Astrocyte of the hippocampus (primary cell): ENCODE data around the gene KCNQ5.

Experiments
- DNase-seq: peaks from one replicate; pipeline ENCODE4 v3.0.0; 2011; ENCODE audit warnings: low read depth, low spot score

The KCNQ5 gene

DNA sequence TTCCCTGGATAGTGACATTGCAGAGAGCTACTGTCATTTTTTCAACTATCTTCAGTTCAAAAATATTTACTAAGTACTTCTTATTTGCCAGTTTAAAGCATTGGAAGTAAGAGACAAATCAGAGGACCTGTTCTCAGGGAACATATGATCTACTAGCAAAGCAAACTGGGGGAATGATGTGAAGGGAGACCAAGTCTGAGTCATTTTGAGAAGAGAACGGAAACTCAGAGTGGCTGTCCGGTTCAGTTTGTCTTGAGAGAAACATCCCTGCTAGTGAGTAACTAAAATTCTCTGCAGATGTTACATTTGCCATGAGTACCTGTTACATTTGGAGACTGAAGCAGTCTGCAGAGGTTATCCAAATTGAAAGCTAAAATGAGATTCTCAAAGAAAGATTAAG, 118.3 kb downstream of the KCNQ5 start:
- no peak for DNase-seq

DNA sequence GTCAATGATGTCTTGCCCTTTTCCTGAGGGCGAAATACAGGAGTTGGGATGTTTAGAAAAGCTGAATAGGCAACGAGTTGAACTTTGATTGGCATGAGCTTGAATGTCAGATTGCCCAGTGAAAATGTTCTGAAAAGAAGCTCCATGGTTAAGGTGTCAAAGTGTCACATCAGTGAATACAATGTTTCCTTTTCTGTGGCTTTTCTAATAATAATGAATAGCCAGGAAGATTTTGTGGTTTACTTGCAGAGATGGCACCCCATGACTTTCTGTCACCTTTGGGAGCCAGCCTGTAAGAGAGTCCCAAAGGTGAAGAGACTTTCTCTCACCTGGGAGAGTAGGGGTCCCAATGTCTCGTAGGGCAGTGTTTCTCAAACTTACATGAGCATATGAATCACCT, 119.2 kb downstream of the KCNQ5 start:
- DNase-seq: no peak

DNA sequence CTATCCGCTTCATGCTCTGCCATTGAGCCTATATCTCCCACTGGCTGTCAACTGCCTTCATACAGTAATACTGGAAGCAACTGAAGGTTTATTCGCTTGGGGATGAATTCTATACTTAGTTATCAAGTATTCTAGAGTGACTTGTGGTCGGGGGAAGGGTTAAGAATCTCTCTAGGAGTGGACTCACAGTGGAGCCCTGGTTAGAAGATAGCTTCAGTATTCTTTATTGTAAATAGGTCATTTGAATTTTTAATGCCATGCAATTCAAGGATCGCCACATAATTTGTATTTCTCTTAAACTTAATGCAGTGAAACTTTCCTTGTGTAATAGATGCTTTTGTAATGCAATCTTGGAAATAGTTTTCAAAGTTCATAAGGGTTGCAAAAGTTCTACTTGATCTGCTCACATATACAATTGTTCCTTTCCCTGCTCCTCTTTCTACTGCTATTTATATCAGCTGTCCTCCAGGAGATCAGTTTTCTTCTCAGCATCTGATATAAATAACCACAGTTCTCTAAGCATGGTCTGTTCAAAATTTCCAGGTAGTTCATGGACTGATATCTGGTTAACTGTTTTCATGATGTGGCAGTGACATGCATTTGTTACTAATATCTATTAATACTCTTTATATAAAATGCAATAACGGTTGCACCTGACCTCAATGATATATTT, 120.3 kb downstream of the KCNQ5 start:
- DNase-seq: no peak

DNA sequence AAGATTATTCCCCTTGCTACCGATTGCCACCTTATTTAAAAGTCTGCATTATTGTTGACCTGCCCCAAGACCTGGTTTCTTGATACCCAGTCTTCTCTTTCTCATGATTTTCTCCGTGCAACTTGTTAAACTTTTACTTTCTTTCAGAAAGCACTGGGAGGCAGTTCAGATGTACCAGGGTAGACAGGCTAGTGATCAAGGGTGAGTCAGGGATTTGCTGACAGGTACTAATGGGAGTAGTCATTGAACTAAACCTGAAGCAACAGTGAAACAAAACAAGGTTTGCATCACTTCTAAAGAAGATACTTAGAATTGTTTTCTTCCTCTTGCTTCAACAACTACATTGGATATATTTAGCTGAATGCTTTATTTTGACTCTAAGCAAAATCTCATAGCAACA, 124.4 kb downstream of the KCNQ5 start:
- peak; percentile 39 for DNase-seq

DNA sequence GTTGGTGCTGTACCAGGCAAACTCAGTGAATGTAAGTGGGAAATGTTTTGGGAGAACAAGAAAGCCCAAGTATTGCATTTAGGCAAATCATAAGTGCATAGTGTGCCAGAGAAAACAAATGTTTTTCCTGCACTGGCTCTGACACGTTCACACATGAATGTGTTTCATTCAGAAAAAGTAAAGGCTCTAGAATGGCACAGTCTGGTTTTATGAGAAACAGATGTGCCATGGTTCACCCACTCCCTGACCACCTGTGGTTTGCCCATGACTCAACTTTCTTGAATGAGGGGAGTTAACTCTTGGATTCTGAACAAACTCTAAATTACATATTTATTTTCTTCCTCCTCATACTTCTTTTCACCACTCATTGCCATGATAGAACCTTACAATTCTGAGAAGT, 126.9 kb downstream of the KCNQ5 start:
- peak; percentile 84 for DNase-seq

DNA sequence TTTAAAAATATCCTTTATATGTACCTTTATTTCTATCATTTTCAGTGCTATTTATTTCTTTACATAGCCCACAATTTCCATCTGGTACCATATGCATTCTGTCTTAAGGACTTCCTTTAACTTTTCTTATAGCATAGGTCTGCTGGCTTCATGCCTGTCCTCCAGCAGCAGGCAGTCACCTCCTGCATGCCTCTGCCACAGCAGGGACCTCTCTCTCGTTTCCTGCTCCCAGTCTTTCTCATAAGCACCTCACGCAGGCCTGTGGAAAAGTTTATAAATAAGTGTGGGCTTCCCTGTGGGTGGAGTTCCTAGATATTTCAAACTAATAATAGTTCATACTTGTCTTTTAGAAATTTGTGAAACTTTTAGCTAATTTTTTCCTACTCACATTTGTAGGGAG, 133.9 kb downstream of the KCNQ5 start:
- DNase-seq: no peak

DNA sequence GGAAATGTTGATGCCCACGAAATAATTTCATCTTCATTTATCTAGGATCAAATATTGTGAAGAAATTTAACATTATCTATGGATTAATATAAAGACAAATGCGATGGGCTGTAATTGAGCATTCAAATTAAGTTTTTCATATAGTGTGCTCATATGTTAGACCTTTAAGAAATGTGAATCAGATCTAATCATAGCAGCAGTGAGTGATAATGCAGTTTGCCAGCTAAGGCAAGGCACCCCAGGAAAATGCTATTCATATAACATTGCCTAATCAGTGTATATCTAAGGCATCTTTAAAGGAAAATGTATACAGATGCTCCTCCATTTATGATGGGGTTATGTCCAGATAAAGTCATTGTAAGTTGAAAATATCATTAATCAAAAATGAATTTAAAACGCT, 135.2 kb downstream of the KCNQ5 start:
- no peak for DNase-seq

DNA sequence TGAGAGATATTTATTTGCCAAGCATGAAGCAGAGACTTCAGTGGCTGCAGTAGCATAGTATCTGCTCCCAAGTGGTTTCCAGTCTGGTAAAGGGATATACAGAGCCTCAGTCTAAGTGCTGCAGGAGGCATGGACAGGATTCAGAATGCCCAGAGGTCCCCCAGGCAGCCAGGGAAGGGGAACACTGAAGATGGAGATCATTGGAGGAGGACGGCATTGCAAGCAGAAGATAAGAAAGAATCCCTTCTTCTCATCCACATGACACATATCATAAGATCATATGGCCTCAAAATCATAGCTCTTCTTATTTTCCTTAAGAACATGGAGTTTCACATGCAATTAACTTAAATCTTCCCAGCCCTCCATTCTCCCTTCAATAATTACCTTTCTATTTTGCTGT, 136.1 kb downstream of the KCNQ5 start:
- DNase-seq: no peak

DNA sequence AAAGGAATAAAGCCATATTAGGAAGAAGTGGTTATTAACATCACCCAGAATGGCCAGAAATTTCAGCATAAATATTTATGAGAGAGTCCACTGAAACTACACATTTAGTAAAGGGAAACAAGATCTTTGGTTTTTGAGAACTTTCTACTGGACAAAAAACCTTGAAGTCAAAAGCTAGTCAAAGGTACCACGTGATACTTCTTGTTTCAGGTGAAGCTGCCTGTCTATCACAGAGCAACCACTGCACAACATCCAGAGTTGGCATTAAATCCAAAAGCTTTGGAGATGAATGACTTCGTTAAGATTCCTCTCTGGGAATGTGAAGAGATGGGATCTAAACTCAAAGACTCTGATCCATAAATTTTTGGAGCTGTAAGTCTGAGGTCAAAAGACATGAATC, 137.0 kb downstream of the KCNQ5 start:
- no peak for DNase-seq

DNA sequence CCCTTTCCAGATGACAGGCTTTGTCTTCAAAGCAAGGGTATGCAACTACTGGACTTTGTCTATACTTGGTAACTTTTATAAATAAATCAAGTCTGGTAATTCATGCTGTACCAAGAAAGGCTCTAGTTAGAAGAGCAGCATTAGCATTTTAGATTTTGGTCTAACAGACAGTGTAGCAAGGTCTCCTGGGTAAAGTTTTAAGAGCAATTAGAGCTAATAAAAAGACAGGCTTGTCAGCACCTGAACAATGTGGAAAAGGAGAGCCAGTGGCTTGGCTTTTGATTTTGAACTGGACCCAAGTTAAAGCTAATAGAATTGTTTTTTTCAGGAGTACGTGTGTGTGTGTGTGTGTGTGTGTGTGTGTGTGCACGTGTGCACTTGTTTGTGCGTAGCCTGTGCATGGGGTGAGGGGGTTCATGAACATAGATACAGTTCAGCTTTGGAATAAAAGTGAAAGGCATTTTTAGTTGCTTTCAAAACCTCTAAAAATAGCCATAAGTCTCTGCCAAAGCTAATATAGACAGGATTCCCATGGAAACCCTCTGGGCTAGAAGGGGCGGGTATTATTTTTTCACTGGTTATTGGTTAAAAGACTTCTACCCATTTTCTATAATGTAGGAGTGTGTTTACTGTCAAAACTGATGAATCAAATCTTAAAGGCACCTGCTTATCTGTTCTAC, 138.4 kb downstream of the KCNQ5 start:
- peak; percentile 61 for DNase-seq

DNA sequence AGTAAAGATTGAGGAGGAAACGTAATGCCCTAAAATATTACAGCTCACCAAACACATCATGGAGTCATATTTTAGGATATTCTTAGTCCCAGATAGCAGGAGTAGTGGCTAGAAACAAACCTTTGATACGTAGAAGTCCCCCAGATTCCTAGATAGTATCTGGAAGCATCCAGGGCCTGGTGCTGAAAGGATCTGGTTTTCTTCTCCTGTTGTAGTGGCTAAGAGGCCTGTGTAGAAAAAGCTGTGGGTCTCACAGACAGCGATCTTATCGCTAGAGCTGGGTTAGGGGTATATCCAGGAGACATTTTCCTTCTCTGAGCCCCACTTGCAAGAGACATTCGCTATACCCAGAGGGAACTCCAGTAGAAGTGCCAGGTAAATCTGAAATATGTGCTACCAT, 139.9 kb downstream of the KCNQ5 start:
- DNase-seq: no peak

DNA sequence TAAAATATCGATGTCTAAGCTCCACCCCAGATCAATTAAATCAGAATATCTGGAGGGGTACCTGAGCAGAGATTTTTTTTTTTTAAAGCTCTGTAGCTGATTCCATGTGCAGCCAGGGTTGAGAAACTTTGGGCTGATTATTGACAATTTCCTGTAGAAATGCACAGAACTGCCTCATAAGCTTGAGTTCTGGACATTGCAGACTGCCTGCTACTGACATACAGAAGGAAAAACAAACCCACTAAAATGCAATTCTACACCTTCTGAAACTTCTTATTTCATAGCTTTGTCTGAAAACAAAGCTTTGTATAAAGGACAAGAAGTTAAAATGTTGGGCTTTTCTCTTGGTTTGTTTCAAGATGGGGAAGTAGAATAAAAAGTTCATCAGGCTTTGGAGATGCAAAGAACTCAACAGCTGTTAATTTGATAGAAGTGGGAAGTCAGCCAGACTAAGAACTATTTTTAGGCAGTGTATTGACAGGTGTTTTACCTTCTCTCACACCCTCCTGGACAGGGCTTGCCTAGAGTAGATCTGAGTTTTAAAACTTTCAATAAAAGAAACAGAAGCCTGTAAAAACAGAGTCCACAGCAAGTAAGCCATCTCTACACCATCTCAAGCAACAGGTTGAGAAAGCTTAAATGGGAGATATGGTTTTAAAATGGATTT, 147.7 kb downstream of the KCNQ5 start:
- DNase-seq: no peak

DNA sequence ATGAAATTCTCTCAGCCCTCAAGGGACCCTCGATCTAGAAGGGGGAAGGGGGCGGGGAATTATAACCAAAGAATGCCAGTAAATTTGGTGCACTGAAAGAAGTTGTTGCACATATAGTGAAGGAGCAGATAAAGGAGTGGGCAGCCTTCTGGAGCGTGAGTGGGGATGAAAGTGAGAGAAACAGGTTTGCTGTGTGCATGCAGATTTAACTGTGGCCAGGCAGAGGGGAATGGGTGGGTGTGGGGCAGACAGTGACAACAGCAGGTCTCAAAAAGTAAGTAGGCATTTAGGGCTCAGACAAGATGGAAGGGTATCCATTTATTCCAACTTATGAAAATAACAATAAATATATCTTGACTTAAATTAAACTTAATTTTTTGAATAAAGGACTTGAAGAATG, 149.1 kb downstream of the KCNQ5 start:
- DNase-seq: no peak

DNA sequence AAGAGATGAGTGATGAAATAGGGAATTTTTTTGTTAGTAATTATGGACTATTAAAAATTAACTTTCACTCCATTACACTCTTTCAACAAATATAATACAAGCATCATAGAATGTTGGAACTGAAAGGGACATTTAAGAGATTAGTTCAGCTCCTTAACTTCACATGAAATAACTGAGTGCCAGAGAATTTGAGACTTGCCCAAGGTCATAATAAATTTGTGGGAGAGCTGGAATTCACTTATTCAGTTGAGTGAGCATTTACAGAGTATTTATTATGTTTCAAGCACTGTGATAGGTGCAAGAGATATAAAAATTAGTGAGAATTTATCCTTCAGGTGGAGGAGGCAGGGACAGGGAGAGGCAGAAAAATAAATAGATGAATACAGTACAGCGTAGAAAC, 154.6 kb downstream of the KCNQ5 start:
- no peak for DNase-seq

DNA sequence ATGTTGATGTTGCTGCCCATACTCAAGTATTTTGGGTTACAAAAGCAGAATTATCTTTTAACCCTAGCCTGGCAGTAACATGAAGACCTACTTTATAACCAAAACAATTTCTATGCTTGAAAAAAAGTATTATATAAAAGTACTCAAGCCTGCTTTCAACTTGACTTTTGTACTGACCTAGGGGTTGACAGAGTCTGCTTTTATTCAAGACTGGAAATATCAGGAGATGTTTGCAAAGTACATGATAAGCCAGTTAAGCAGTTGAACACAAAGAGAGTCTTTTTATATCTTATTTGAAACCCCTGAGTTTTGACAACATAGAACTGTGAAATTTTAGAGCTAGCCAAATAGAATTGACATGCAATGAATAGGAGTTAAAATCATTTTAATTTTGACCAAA, 159.8 kb downstream of the KCNQ5 start:
- DNase-seq: no peak

DNA sequence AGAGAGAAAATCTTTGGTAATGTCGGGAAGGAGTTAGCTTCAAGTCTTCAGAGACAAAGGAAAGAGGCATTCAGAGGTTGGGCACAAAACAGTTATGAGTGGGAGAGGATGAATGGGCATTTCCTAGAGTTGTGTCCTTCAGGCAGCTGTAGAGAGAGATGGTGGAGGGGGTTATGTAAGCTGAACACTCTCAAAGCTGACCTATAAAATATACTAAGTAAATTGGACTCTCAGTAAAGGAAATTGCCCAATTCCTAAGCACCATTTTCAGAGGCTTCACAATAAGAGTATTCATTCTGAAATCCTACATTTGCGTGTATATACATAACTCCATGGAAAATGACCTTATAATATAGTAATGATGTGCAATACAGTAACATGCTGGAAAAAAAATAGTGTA, 161.2 kb downstream of the KCNQ5 start:
- no peak for DNase-seq

DNA sequence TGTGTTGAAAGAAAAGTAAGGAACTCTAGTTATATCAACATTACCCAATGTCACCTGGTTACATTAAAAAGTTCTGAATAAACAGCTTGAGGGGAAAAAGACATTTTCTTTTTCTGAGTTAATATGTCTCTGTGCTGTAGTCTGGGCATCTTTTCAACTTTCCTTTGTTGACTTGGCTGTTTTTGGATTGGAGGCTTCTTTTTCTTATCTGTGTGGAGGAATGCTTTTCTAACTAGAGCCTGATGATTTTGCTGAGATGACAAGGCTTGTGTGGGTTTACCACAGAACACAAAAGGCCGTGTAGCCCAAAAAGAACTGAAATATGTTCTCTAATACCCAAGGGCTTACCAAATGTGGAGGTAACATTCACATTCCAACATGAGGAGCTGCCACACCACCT, 161.8 kb downstream of the KCNQ5 start:
- DNase-seq: peak; percentile 84

DNA sequence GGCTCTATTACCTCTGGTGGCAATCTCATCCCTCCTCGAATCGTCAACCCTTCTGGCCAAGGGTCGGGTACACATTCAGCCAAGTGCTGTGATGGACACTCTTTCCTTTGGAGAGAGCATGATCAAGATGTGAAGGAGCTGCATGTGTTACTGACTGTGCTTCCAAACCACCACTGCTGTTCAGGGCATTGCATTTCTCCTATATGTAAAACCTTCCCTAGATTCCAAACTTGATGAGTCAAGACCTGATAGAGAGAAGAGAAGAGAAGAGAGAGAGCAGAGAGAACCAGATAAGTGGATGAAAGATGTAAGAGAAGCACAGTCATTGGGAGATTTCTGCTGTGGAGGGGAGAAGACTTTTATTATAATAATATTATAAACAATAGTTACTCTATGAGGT, 162.2 kb downstream of the KCNQ5 start:
- DNase-seq: no peak

DNA sequence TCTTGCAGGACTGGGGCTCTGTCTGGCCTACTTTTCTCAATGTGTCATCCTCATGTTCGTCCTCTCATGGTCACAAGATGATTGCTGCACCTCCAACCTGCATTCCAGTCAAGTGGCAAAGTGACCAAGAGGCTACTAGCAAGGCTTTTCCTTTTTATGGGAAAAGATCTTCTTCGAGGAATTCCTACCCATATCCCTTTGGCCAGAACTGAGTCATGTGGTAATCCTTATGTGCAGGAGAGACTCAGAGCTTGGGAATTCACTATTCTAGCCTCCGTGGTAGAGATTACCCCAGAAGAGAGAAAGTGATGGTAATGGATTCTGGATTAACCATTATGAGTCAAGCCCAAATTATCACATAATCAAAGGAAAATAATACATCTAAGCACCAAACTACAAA, 162.7 kb downstream of the KCNQ5 start:
- peak; percentile 46 for DNase-seq

DNA sequence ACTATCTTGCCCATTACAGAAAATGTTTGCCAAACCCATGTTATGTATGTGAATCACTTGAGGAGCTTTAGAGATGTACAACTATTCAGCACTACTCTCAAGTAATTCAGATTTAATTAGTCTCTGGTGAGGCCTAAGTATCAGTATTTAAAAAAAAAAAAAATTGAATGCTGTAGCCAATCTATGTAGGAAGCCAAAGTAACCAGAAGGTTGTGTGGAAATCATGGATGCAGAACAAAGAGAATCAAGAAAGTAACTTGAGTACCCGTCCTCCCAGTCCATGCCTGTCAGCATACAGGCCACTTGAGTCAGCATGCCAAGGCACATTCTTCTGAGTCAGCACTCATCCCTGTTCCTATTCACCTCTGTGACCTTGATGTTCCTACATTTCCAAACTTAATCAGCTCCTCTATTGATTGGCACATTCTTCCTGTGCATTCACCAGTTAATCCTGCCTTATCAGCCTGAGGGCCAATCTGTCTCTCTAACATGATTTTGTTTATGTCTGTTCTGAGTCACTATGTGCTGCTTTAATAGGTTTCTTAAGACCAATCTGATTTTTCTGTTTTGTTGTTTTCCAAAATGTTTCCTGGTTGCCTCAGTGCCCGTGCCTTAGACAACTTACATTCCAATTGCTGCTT, 165.6 kb downstream of the KCNQ5 start:
- DNase-seq: peak; percentile 88

DNA sequence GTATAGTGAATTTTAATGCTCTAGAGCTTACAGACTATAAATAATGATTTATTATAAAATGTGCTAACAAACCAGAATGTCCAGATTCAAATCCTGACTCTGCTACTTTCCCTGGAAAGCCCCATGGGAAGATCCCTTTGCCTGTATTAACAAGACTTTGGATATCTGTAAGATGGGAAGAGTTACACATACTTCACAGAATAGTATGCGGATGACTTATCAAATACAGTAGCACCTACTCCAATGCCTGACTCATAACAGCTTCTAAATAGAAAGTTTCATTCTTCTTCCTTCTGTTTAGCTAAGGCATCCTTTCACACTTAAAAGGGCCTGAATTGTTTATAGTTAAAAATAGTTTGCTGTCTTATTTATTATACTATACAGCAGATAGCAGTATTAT, 166.3 kb downstream of the KCNQ5 start:
- DNase-seq: peak; percentile 58

DNA sequence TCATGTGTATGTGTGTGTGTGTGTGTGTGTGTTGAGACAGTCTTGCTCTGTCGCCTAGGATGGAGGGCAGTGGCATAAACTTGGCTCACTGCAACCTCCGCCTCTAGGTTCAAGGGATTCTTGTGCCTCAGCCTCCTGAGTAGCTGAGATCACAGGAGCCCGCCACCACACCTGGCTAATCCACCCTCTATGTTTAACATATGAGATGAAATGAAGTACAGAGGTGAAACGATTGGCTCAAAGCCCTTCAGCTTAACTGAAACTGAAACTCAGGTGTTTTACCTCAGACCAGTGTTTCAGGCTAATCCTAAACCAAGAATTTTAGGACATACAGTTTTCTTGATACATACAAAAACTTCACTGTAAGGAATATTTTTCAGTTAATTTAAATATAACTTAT, 167.3 kb downstream of the KCNQ5 start:
- DNase-seq: no peak

DNA sequence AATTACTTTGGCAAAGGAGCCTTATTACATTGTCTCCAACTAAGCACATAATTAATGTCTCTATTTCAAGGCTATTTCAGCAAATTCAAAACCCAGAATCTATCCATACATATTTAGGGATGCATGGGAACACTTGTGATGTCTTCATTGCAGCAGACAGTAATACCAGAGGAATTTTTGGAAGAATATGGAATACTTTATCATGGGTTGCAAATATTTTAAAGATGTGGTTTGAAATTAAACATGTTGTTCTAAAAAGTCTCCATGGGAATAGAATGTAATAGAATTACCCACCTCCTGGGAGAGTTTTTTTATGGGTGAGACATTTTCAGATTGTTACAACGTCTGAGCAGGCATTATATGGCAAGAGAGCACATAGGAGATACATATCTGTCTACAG, 170.8 kb downstream of the KCNQ5 start:
- no peak for DNase-seq
